Panc1 (cell line): ENCODE data around the gene SARDH. TPM values are rescaled to one million over a fixed set of nuclear protein-coding genes. Genes with fewer than 3 reads are reported as not detected.

ENCODE experiments used
- ATAC-seq: fragments of 200-7000 bp; cut with Tn5 transposase; 2 replicates; pipeline ENCODE4 v1.9.1; 2020; ENCODE audit warnings: mild to moderate bottlenecking, moderate library complexity
- BruUV-seq: library from RNA; stranded (reverse); fragments of 400-500 nt; replicated peaks from 2 replicates; lab custom pipeline; 2021; lab: Mats Ljungman, UMichigan
- CTCF ChIA-PET: fragments of 300-600 bp; sonication (Branson Sonifier 250); formaldehyde crosslinking; loops from one replicate; lab custom pipeline; 2022; ENCODE audit warnings: antibody characterized with exemption; lab: Charles Lee
- POLR2A ChIA-PET: fragments of 300-600 bp; sonication (Branson Sonifier 250); formaldehyde crosslinking; loops from one replicate; lab custom pipeline; 2022; ENCODE audit warnings: antibody characterized with exemption; lab: Charles Lee
- DNase-seq: peaks from one replicate; pipeline ENCODE4 v3.0.0-alpha.2; 2010; ENCODE audit warnings: low read depth, low spot score
- H3K27ac ChIP-seq: 2 replicates; pipeline ENCODE4 v1.5.1; 2011; ENCODE audit warnings: mild to moderate bottlenecking, low read length, inconsistent platforms
- H3K27me3 ChIP-seq: fragments of 200-500 bp; sonication (Bioruptor generic); 2 replicates; pipeline ENCODE4 v1.6.0; 2014; ENCODE audit warnings: low read length, inconsistent platforms; ENCODE audit not compliant: control insufficient read depth, insufficient read depth
- H3K36me3 ChIP-seq: fragments of 200-500 bp; sonication (Bioruptor generic); 2 replicates; pipeline ENCODE4 v1.5.1; 2014; ENCODE audit warnings: inconsistent platforms, mild to moderate bottlenecking, low read length, moderate library complexity; ENCODE audit not compliant: control insufficient read depth, insufficient read depth
- H3K4me1 ChIP-seq: 2 replicates; pipeline ENCODE4 v1.5.1; 2011; ENCODE audit warnings: inconsistent platforms, mild to moderate bottlenecking, low read length, moderate library complexity; ENCODE audit not compliant: control insufficient read depth, insufficient read depth
- H3K4me3 ChIP-seq, 2 experiments: 2 replicates each; pipeline ENCODE4 v1.5.1; 2011 to 2012; ENCODE audit warnings: low read depth in 2 of 2, low read length in 2 of 2, mild to moderate bottlenecking in 2 of 2, inconsistent platforms in 1 of 2, moderate library complexity in 1 of 2
- H3K9me3 ChIP-seq: fragments of 200-500 bp; sonication (Bioruptor generic); 2 replicates; pipeline ENCODE4 v1.5.1; 2014; ENCODE audit warnings: low read depth, mild to moderate bottlenecking, inconsistent platforms, low read length, moderate library complexity; ENCODE audit not compliant: control insufficient read depth, insufficient read depth
- CTCF ChIP-seq: fragments of 450-650 bp; IDR thresholded peaks from 2 replicates; pipeline ENCODE4 v1.5.1; 2017; ENCODE audit warnings: mild to moderate bottlenecking
- POLR2AphosphoS5 ChIP-seq: IDR thresholded peaks from 2 replicates; pipeline ENCODE4 v1.6.1; 2012; ENCODE audit warnings: mild to moderate bottlenecking, low read depth, low read length, moderate library complexity
- REST ChIP-seq, 2 experiments: IDR thresholded peaks; 2 replicates each; pipeline ENCODE4 v1.6.1; 2011 to 2012; ENCODE audit warnings: low read depth in 2 of 2, control low read depth in 1 of 2, low read length in 1 of 2, mild to moderate bottlenecking in 1 of 2, moderate library complexity in 1 of 2; ENCODE audit not compliant: insufficient read depth in 1 of 2
- SIN3A ChIP-seq: IDR thresholded peaks from 2 replicates; pipeline ENCODE4 v1.6.1; 2012; ENCODE audit warnings: low read depth, mild to moderate bottlenecking, low read length, moderate library complexity, borderline replicate concordance; ENCODE audit not compliant: insufficient read depth
- TCF7L2 ChIP-seq: IDR thresholded peaks from 2 replicates; pipeline ENCODE4 v1.6.1; 2011; ENCODE audit warnings: mild to moderate bottlenecking, low read depth, low read length, inconsistent platforms
- in situ Hi-C: cut with HindIII; loops from 2 replicates; pipeline ENCODE4 v1.10.0; 2016; ENCODE audit warnings: low sequenced_read_pairs, low pct_unique_long_range_greater_than_20kb
- intact Hi-C: fragments of 100-400 bp; cut with micrococcal nuclease; formaldehyde crosslinking; loops from one replicate; pipeline ENCODE4 v1.10.0; 2022; ENCODE audit not compliant: unreplicated experiment
- total RNA-seq: library from RNA; stranded (reverse); gene quantifications from one replicate; pipeline ENCODE4 v1.2.1, GENCODE V29; 2021; ENCODE audit not compliant: unreplicated experiment

Gene SARDH
- total RNA-seq, 1 experiment from 2014 or later = 0.13 TPM

- ChIA-PET CTCF (no interaction called here), POLR2A (no interaction called here)
- Histone ChIP-seq H3K36me3 (no peaks in the 10 kb centered on the region), H3K9me3 (no peaks in the 10 kb centered on the region), H3K4me1 (no peaks in the 10 kb centered on the region), H3K4me3 (no peak overlapping the region), H3K27ac (no peak overlapping the region), H3K27me3 (peaks cover 6% of the 10 kb centered on the region)
- intact Hi-C loops = no loop called here
- in situ Hi-C loops = no loop called here
- TF ChIP-seq REST (IDR thresholded peaks at IDR 0.05; ENCODE audit: insufficient read depth in 1 of 2, low read depth in 2 of 2, low read length in 1 of 2) (no peak), CTCF (no peak), SIN3A (no peak), POLR2AphosphoS5 (no peak), TCF7L2 (no peak)
- ATAC-seq (no peak), DNase-seq (no peak)
- BruUV-seq = no TSS peak
Measured at GRCh38 chr9:133616643-133617405, 121.3 kb downstream of the SARDH start.

- TF ChIP-seq CTCF (no peak), TCF7L2 (no peak), REST (IDR thresholded peaks at IDR 0.05; ENCODE audit: insufficient read depth in 1 of 2, low read depth in 2 of 2, low read length in 1 of 2) (no peak), SIN3A (no peak)
- peaks cover 8% of the 10 kb centered on the region for H3K27me3 ChIP-seq
- no peak for ATAC-seq
Measured at GRCh38 chr9:133615606-133616188, 122.5 kb downstream of the SARDH start.

More at GRCh38 chr9:133615606-133616188, 122.5 kb downstream of the SARDH start:
- Histone ChIP-seq H3K36me3 (no peaks in the 10 kb centered on the region), H3K4me3 (no peak overlapping the region), H3K4me1 (no peaks in the 10 kb centered on the region), H3K9me3 (no peaks in the 10 kb centered on the region), H3K27ac (no peak overlapping the region)
- CTCF ChIA-PET = no interaction called here
- DNase-seq = no peak
- POLR2A ChIA-PET = no interaction called here
- BruUV-seq = no TSS peak
- intact Hi-C loops = no loop called here
- in situ Hi-C loops = no loop called here
